GM18520 (cell line): Measurements from ENCODE around the gene ADH1C.
"Not testable (repeated sequence)": the region's sequence is repeated elsewhere in the genome, so short reads cannot be mapped to it uniquely, and the experiment has no call there.

ENCODE experiments used
- ATAC-seq: cut with Tn5 transposase; IDR thresholded peaks from one replicate; pipeline ENCODE4 v1.9.1; 2021; ENCODE audit not compliant: unreplicated experiment

The ADH1C gene

GRCh38 chr4:99359480-99360204 lies 7.1 kb upstream of the ADH1C start:
- ATAC-seq = no peak

- no peak for ATAC-seq
These were observed 5.4 kb upstream of the ADH1C start for GRCh38 chr4:99357948-99358347.

DNA sequence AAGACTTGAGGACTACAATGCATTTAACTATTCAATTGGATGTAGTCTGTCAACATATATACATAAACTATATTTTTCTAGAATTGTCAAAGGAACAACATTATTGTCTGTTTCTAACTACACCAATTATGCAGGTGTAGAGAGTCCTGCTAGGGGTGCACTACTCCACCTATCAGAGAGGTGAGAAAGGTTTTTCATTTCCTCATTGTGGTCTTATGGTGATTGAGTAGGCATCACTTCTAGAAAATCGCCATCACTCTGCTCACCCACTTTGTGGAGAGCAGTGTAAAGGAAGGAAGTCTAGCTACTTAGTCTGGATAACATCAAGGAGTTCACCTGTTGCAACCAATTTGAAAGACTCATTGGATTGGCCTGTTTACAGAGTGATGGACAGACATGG lies 4.4 kb upstream of the ADH1C start:
- ATAC-seq = peak; percentile 95

- not testable (repeated sequence) for ATAC-seq
These were observed 3.6 kb upstream of the ADH1C start for GRCh38 chr4:99356149-99356548.

DNA sequence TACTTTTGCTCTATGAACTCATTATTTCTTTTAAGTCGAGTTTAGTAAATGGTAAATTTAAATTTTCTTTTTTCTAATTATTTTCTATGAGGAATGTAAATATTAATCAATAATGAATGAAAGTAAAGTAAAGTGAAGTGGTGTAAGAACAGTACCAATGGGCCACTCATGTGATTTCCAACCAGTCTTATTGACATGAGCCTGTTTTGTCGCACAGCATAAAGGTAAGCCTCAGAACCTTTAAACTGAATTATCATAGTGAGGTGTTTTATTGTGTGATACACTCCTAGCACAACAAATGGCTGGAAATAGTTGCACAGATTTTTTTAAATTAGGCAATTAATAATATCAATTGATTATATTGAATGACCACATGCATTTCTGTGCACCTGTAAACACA lies 1.1 kb downstream of the ADH1C start:
- no peak for ATAC-seq

DNA sequence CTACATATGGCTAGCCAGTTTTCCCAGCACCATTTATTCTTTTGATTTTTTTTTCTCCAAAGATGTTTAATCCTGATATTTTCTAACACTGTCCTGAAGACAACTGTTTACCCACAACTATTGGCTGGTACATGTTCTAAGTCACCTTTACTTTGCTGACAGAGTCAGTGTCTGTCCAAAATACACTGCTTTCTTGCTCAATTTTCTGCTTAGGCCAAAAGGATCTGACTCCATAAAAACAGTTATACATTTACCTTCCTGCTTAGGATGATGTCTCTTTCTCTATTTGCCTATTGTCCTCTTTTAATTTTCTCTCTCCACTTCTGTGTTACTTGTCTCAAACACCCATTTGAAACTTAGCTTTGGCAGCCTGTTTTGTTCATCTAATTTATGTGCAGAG lies 3.2 kb downstream of the ADH1C start:
- ATAC-seq = no peak

DNA sequence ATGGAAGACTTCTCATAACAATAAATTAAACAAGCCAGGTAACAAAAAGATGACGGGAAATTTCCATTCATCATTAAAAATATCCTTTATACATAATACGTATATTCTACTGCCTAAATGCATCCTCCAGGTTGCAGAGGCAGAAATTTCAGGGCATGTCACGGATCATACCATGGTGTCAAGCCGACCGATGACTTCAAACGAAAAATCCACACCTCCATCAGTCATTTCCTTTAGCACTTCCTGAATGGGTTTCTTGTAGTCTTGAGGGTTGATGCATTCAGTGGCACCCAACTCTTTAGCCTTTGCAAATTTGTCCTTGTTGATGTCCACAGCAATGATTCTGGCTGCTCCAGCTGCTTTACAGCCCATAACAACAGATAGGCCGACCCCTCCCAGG lies 9.9 kb downstream of the ADH1C start:
- not testable (repeated sequence) for ATAC-seq

- no peak for ATAC-seq
These were observed 11.1 kb downstream of the ADH1C start for GRCh38 chr4:99341426-99341825.

DNA sequence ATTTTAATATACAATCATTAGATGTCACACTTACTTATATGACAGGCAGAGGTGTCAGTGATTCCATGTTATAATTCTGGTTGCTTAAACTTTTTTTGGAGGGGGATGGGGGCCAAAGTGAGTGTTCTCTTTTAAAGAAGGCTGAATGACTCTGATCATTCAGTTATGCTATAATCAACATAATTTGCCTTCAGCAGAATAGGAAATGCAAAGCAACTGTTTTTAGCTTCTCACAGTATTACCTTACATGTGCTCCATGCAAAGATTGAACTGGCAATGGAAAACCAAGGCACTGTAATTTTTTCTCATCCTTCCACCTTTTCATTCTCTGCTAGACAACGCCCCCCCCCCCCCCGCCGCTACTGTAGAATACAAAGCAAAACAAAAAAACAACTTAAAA lies 13.4 kb downstream of the ADH1C start:
- no peak for ATAC-seq

DNA sequence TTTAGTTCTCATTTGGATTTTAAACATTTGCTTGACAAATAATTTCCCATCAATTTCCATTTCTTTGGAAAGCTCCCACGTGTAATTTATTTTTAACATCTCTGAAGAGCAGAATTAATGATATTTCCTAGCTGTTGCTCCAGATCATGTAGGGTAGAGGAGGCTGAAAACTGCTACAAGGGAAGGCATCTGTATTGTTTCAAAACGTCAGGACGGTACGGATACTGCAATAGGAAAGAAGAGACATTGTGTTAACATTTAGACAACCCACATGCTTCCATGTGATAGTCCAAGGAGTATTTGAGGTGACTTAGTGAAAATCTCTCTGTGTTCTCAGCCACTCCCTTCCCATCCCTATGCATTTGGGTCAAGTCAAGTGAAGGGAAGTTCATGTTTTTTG lies 16.0 kb downstream of the ADH1C start:
- ATAC-seq = no peak

DNA sequence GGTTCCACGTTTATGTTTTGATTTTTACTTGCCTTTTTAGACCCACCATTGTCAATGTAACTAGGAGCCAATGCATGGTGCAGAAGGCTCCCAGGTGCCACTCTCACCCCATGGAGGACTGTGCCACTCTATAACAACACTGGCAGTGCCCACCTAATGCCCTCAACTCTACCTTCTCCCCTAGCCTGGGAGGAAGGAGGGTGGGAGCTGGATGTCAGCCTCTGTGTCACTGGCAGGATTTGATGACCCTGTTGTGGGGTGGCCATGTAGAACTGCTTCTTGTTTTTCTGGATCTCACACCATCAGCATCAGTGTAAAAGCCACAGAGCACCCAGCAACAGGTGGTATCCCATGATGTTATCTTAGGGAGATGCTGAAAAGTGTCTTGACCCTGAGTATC lies 17.7 kb downstream of the ADH1C start:
- no peak for ATAC-seq

DNA sequence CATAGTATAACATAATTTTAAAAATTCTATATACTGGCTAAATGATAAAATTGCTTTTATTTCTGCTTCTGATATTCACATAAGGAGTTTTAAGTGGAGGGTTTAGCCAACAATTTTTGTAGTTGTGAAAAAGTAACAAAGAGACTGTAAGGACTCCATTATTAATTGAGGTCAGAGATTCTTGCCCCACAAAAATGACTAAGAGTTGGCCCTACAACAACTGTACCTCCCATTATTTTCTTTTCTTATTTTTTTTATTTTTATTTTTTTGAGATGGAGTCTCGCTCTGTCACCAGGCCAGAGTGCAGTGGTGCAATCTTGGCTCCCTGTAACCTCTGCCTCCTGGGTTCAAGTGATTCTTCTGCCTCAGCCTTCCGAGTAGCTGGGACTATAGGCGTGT lies 21.9 kb downstream of the ADH1C start:
- no peak for ATAC-seq

DNA sequence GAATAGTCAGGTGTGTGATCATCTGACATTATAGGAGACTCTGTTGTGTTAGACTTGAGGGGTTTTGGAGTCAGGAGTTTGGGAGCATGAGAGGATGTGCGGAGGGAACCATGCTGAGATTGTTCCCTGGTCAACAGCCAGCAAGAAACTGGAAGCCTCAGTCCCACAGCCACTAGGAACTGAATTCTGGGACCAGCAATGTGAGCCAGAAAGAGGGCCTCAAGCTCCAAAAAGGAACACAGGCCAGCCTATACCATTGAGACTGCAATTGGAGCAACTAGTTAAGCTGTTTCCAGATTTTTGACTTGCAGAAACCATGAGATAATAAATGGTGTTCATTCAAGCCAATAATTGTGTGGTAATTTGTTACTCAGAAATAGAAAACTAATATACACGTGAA lies 22.7 kb downstream of the ADH1C start:
- ATAC-seq = no peak

- no peak for ATAC-seq
These were observed 27.6 kb downstream of the ADH1C start for GRCh38 chr4:99324979-99325378.

GRCh38 chr4:99324361-99324760 lies 28.2 kb downstream of the ADH1C start:
- no peak for ATAC-seq

GRCh38 chr4:99323756-99324155 lies 28.8 kb downstream of the ADH1C start:
- no peak for ATAC-seq

DNA sequence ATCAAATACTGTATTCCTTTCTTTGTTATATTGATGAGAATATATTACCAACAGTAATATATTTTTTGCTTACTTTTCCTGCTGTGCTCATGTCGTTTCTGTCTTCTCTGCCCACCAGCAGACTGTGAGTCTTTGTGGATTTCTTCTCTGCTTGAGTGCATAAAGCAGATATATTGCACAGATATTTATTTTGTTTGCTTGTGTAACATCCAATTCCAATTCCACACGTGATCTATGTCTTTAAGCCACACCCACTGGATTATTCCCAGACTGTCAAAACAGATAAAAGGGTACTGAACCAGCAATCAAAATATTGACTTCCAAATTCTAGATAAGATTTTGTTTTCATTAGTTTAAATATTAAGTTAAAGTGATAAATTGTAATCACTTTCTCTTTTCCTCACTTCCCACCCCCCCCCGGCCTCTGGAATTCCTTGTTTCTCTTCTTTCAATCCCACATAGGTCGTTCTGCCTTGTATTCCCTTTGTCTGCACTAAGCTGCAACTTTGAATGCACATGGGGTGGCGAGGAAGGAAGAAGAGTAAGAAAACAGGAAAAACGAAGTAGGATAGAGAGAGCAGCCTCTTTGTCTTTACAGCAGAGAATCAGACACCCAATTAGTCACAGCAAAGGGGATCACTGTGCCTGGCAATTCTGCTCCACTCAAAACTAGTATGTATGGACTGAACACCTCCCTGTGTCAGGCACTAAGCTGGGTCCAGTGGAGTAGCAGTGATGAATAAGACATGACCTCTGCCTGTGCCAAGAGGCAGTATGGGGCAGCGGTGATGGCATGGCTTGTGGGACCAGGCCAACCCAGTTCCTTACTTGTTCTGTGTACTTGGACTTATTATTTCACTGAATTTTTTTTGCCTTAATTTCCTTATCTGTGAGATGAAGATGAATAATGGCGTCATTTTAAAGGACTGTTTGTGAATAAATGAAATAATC lies 31.0 kb downstream of the ADH1C start, which contains the start of gene ADH1B:
TSS of gene ADH1B (minus strand) at position 161 of the 951 bp plus-strand sequence. CDS start at position 91, 70 bp downstream.
- no peak for ATAC-seq

- not testable (repeated sequence) for ATAC-seq
These were observed 34.7 kb downstream of the ADH1C start for GRCh38 chr4:99317811-99318210.

DNA sequence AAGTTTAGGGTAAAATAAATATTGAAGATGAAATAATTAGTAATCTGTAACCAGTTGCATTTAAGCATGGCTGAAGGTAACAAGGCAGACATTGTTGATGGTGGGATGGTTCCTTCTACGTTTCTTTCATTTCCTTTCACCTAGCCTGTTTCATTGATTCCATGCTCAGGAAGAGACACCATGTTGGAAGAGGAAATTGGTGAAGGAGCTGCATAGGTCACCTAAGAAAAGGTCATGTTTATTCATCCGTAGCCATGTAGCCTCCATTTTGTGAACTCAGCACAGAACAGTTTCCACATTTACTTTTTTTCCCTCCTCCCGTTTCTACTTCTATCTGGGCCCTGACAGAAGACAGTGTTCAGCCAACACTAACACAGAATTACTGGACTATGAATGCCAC lies 35.2 kb downstream of the ADH1C start:
- no peak for ATAC-seq

DNA sequence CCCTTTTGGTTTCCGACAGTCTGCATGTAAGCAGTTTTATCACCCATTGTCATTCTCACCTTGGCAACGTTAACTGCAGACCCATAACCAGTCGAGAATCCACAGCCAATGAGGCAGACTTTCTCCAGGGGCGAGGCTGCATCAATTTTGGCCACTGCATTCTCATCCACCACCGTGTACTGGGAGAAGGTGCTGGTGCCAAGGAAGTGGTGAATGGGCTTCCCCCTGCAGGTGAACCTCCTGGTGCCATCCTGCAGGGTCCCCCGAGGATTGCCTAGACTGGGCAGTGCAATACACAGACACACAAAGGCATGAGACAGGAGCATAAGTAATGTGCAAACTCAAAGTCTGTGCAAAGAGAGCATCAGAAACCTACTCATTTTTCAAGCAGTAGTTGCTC lies 36.7 kb downstream of the ADH1C start:
- ATAC-seq = no peak

DNA sequence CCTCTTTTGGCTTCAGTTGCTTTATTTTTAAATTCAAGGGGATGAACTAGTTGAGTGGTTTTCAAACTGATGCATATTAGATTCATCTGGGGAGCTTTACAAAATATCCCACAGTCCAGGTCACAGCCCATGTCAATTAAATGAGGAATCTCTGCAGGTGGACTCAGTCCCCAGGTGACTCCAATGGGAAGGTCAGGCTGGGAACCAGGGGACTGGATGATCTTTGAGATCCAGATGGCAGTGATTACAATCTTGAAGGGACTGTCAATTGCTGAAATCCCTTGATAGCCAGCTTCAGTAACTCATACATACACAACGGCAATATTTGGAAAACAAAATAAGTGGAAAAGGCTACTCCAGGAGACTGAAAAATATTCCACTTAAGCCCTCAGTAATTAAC lies 38.3 kb downstream of the ADH1C start:
- no peak for ATAC-seq

DNA sequence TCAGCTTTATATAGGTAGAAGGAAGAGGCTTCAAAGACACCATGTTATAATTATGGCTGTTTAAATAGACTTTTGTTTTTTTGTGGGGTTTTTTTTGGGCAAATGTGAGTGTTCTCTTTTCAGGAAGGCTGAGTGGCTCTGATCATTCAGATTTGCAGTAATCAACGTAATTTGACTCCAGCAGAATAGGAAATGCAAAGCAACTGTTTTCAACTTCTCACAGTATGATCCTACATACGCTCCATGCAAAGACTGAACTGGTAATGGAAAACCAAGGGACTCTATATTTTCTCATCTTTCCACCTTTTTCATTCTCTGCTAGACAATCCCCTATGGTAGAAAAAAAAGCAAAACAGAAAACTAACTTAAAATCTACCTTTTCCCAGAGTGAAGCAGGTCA lies 42.2 kb downstream of the ADH1C start:
- ATAC-seq = no peak
